GM19239 (cell line): ENCODE measurements around the gene SP6.

ENCODE experiments used
- DNase-seq: peaks from one replicate; pipeline ENCODE4 v3.0.0; 2011; ENCODE audit warnings: low spot score; ENCODE audit not compliant: insufficient read length
- FAIRE-seq: peaks from 2 replicates; lab custom pipeline; 2011; peaks lifted over from hg19 to GRCh38; lab: Jason Lieb, UNC

The SP6 gene

GRCh38 chr17:47882247-47882646 is 31.3 kb upstream of the SP6 start:
- DNase-seq (no peak), FAIRE-seq (no peak)

- FAIRE-seq (no peak), DNase-seq (no peak)
Measured at GRCh38 chr17:47879776-47880454, 29.0 kb upstream of the SP6 start.

GRCh38 chr17:47879028-47879585 is 28.1 kb upstream of the SP6 start:
- FAIRE-seq (no peak), DNase-seq (no peak)

GRCh38 chr17:47878203-47879027 is 27.5 kb upstream of the SP6 start:
- DNase-seq (no peak), FAIRE-seq (no peak)

- no peak for FAIRE-seq
Measured at GRCh38 chr17:47877368-47878034, 26.5 kb upstream of the SP6 start.

GRCh38 chr17:47875011-47875985 is 24.3 kb upstream of the SP6 start:
- no peak for DNase-seq
- no peak for FAIRE-seq

More at GRCh38 chr17:47877368-47878034, 26.5 kb upstream of the SP6 start:
- no peak for DNase-seq

- FAIRE-seq: no peak
- no peak for DNase-seq
Measured at GRCh38 chr17:47873200-47874090, 22.5 kb upstream of the SP6 start.

GRCh38 chr17:47872651-47873161 is 21.7 kb upstream of the SP6 start:
- no peak for DNase-seq
- no peak for FAIRE-seq

GRCh38 chr17:47872019-47872650 is 21.2 kb upstream of the SP6 start:
- DNase-seq (no peak), FAIRE-seq (no peak)

- no peak for DNase-seq
- FAIRE-seq: no peak
Measured at GRCh38 chr17:47871048-47871447, 20.1 kb upstream of the SP6 start.

GRCh38 chr17:47870056-47870455 is 19.1 kb upstream of the SP6 start:
- DNase-seq: no peak
- no peak for FAIRE-seq

GRCh38 chr17:47869114-47869513 is 18.2 kb upstream of the SP6 start:
- FAIRE-seq (no peak), DNase-seq (no peak)

GRCh38 chr17:47867813-47868533 is 17.0 kb upstream of the SP6 start:
- DNase-seq: no peak
- FAIRE-seq: no peak

GRCh38 chr17:47866941-47867340 is 16.0 kb upstream of the SP6 start:
- FAIRE-seq (no peak), DNase-seq (no peak)

GRCh38 chr17:47864791-47865216 is 13.8 kb upstream of the SP6 start:
- FAIRE-seq (no peak), DNase-seq (no peak)

GRCh38 chr17:47862621-47863440 is 11.9 kb upstream of the SP6 start:
- FAIRE-seq: no peak
- DNase-seq: no peak

GRCh38 chr17:47860386-47860785 is 9.4 kb upstream of the SP6 start:
- FAIRE-seq (no peak), DNase-seq (no peak)
